ENCODE measurements around the gene USP54. TPM values are rescaled to one million over a fixed set of nuclear protein-coding genes. Genes with fewer than 3 reads are reported as not detected.

The USP54 gene
- total and polyA plus RNA-seq, 9 of the 15 experiments (the other 6 are each of a cell fraction or from before 2014, with no cell fraction given) = 3.8 to 40.1 (median 16.9) TPM

- TF ChIP-seq BRF1 (IDR thresholded peaks at IDR 0.05; ENCODE audit: borderline replicate concordance, extremely low read depth, insufficient read length) (no peak), ZNF436 (CRISPR knock-in tag; IDR thresholded peaks at IDR 0.05) (no peak), TOE1 (IDR thresholded peaks at IDR 0.05; ENCODE audit: borderline replicate concordance) (peak; percentile 87), TOE1 (CRISPR knock-in tag; IDR thresholded peaks at IDR 0.05; ENCODE audit: borderline replicate concordance, low read depth) (no peak), CBX3 (IDR thresholded peaks at IDR 0.05; ENCODE audit: borderline replicate concordance in 1 of 2, low read length in 2 of 2) (peak in 1 of 2 experiments; percentile 90; a peak in 2 of 3 replicates), POU5F1 (IDR thresholded peaks at IDR 0.05; ENCODE audit: borderline replicate concordance, low read depth, low read length, partially characterized antibody) (no peak), NCOR1 (IDR thresholded peaks at IDR 0.05) (no peak), NCOA2 (IDR thresholded peaks at IDR 0.05; ENCODE audit: partially characterized antibody in 2 of 2) (peak in 1 of 2 experiments; percentile 99), CREB1 (IDR thresholded peaks at IDR 0.05) (peak; percentile 73; the same call in 1 of the 2 replicates), CREB1 (CRISPR knock-in tag; IDR thresholded peaks at IDR 0.05) (no peak), ZBTB7A (IDR thresholded peaks at IDR 0.05; ENCODE audit: borderline replicate concordance, control insufficient read depth, low read depth, low read length) (peak; percentile 92), TEAD4 (IDR thresholded peaks at IDR 0.05; ENCODE audit: low read length) (peak; percentile 74), TEAD4 (CRISPR knock-in tag; IDR thresholded peaks at IDR 0.05; ENCODE audit: borderline replicate concordance) (no peak), FOXK2 (conservative IDR thresholded peaks at IDR 0.05 in 1 of 2, IDR thresholded peaks at IDR 0.05 in 1 of 2; ENCODE audit: low read depth in 2 of 2) (peak; percentile 79 to 83), SLC30A9 (CRISPR knock-in tag; IDR thresholded peaks at IDR 0.05) (no peak), EGR1 (conservative IDR thresholded peaks at IDR 0.05) (peak; percentile 100), CBFB (CRISPR knock-in tag; IDR thresholded peaks at IDR 0.05) (no peak), SMARCA5 (IDR thresholded peaks at IDR 0.05) (no peak), ZNF780A (CRISPR knock-in tag; IDR thresholded peaks at IDR 0.05) (no peak), NR2C2 (CRISPR knock-in tag; IDR thresholded peaks at IDR 0.05) (no peak), NR2C2 (tag; IDR thresholded peaks at IDR 0.05) (peak; percentile 87), ARHGAP35 (IDR thresholded peaks at IDR 0.05; ENCODE audit: partially characterized antibody) (no peak)
- TF ChIP-seq, protein P1, sequence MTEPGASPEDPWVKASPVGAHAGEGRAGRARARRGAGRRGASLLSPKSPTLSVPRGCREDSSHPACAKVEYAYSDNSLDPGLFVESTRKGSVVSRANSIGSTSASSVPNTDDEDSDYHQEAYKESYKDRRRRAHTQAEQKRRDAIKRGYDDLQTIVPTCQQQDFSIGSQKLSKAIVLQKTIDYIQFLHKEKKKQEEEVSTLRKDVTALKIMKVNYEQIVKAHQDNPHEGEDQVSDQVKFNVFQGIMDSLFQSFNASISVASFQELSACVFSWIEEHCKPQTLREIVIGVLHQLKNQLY (CRISPR knock-in tag; conservative IDR thresholded peaks at IDR 0.05) = no peak
- TF ChIP-seq, protein P2, sequence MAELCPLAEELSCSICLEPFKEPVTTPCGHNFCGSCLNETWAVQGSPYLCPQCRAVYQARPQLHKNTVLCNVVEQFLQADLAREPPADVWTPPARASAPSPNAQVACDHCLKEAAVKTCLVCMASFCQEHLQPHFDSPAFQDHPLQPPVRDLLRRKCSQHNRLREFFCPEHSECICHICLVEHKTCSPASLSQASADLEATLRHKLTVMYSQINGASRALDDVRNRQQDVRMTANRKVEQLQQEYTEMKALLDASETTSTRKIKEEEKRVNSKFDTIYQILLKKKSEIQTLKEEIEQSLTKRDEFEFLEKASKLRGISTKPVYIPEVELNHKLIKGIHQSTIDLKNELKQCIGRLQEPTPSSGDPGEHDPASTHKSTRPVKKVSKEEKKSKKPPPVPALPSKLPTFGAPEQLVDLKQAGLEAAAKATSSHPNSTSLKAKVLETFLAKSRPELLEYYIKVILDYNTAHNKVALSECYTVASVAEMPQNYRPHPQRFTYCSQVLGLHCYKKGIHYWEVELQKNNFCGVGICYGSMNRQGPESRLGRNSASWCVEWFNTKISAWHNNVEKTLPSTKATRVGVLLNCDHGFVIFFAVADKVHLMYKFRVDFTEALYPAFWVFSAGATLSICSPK (IDR thresholded peaks at IDR 0.05; ENCODE audit: borderline replicate concordance) = no peak
- TF ChIP-seq, protein P3, sequence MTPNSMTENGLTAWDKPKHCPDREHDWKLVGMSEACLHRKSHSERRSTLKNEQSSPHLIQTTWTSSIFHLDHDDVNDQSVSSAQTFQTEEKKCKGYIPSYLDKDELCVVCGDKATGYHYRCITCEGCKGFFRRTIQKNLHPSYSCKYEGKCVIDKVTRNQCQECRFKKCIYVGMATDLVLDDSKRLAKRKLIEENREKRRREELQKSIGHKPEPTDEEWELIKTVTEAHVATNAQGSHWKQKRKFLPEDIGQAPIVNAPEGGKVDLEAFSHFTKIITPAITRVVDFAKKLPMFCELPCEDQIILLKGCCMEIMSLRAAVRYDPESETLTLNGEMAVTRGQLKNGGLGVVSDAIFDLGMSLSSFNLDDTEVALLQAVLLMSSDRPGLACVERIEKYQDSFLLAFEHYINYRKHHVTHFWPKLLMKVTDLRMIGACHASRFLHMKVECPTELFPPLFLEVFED (CRISPR knock-in tag; conservative IDR thresholded peaks at IDR 0.05) = no peak
Measured at GRCh38 chr10:73495884-73496674, 95.1 kb downstream of the USP54 start, which contains the start of gene PPP3CB (continued).

Measured in K562 (cell line).